Raji (cell line): Measurements from ENCODE around the gene ZNF296.

Source experiments
- POLR2A ChIP-seq: IDR thresholded peaks from 2 replicates; pipeline ENCODE4 v1.6.1; 2011; ENCODE audit warnings: low read depth, low read length, control low read depth; ENCODE audit not compliant: insufficient read depth

The ZNF296 gene

DNA sequence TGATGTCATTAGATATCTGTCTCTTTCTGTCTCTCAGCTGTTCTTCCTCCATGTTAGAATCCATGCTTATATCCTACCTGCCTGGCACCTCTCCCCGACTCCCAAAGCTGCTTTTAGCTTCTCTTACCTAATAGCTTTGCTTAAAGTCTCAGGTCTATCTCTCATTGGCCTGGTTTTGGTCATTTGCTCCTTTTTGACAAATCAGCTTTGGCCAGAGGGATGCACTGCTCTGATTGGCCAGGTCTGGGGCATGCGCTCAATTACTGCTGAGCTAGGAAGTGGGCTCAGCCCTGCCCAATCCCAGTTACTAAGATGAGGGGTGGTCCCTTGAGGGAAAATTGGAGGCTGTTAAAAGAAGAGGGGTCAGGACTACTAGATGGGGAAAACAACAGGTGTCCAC is 48.9 kb downstream of the ZNF296 start:
- TF ChIP-seq POLR2A, result no peak

DNA sequence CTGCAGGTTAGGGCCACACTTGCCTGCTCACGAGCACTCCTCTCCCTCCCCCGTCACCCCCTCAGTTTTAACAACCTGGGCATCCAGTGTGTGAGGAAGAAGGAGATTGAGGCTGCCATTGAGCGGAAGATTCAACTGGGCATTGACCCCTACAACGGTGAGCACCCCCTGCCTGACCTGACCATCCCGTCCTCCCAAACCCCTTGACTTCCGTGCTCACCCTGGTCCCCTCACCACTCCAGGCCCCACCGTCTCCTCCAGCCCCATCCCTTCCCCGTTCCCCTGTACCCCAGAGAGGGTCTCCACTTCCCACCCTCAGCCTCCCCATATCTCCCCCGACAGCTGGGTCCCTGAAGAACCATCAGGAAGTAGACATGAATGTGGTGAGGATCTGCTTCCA is 51.0 kb downstream of the ZNF296 start:
- no peak for TF ChIP-seq POLR2A

DNA sequence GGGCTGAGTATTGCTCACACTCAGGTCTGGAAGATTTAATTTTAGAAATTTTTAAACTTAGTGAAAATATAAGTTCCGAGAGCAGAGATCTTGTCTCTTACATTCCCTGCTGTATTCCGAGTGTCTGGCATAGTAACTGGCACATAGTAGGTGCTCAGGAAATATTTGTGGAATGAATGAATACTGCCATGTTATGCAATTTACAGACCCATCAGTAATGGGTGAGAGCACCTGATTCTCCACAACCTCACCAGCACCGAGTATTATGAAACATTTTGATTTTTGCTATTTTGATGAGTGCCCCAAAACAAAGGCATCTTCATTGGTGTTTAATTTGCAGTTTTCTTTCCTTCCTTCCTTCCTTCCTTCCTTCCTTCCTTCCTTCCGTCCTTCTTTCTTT is 53.2 kb downstream of the ZNF296 start:
- TF ChIP-seq POLR2A, result no peak

DNA sequence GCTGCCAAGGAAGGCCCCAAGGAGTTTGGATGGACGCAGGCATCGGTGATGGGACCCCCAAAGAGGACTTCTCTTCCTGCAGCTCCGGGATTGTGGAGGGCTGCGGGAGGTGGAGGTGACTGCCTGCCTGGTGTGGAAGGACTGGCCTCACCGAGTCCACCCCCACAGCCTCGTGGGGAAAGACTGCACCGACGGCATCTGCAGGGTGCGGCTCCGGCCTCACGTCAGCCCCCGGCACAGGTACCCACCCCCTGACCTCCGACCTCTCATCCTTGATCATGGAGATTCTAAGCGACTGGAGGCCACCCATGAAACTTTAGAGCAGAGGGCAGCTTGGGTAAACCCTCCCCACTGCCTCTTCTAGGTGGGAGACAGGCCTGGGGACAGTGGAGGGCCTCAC is 54.3 kb downstream of the ZNF296 start:
- TF ChIP-seq POLR2A, result no peak
